ENCODE measurements around the gene CMSS1.

CMSS1 gene

GRCh38 chr3:100151024-100151707 is 333.5 kb downstream of the CMSS1 start:
- in situ Hi-C loops (cut with MboI; ENCODE audit: low sequenced_read_pairs, unreplicated experiment): no loop called here
- DNase-seq (ENCODE audit: low spot score): no peak
- no peak for TF ChIP-seq CTCF (IDR thresholded peaks at IDR 0.05; ENCODE audit: borderline replicate concordance, control extremely low read depth, extremely low read depth, insufficient read depth, missing control alignments)

GRCh38 chr3:100154171-100154570 is 336.5 kb downstream of the CMSS1 start:
- no peak for DNase-seq (ENCODE audit: low spot score)
- in situ Hi-C loops (cut with MboI; ENCODE audit: low sequenced_read_pairs, unreplicated experiment): no loop called here
- TF ChIP-seq CTCF (IDR thresholded peaks at IDR 0.05; ENCODE audit: borderline replicate concordance, control extremely low read depth, extremely low read depth, insufficient read depth, missing control alignments): no peak

- no peak for DNase-seq (ENCODE audit: low spot score)
- in situ Hi-C loops (cut with MboI; ENCODE audit: low sequenced_read_pairs, unreplicated experiment): no loop called here
- no peak for TF ChIP-seq CTCF (IDR thresholded peaks at IDR 0.05; ENCODE audit: borderline replicate concordance, control extremely low read depth, extremely low read depth, insufficient read depth, missing control alignments)
These were observed 337.5 kb downstream of the CMSS1 start for GRCh38 chr3:100155128-100155527.

GRCh38 chr3:100155590-100155989 is 337.9 kb downstream of the CMSS1 start:
- in situ Hi-C loops (cut with MboI; ENCODE audit: low sequenced_read_pairs, unreplicated experiment): no loop called here
- DNase-seq (ENCODE audit: low spot score): no peak
- TF ChIP-seq CTCF (IDR thresholded peaks at IDR 0.05; ENCODE audit: borderline replicate concordance, control extremely low read depth, extremely low read depth, insufficient read depth, missing control alignments): no peak

GRCh38 chr3:100157685-100158084 is 340.0 kb downstream of the CMSS1 start:
- in situ Hi-C loops (cut with MboI; ENCODE audit: low sequenced_read_pairs, unreplicated experiment): no loop called here
- DNase-seq (ENCODE audit: low spot score): no peak
- no peak for TF ChIP-seq CTCF (IDR thresholded peaks at IDR 0.05; ENCODE audit: borderline replicate concordance, control extremely low read depth, extremely low read depth, insufficient read depth, missing control alignments)

- in situ Hi-C loops (cut with MboI; ENCODE audit: low sequenced_read_pairs, unreplicated experiment): no loop called here
- no peak for DNase-seq (ENCODE audit: low spot score)
- TF ChIP-seq CTCF (IDR thresholded peaks at IDR 0.05; ENCODE audit: borderline replicate concordance, control extremely low read depth, extremely low read depth, insufficient read depth, missing control alignments): no peak
These were observed 341.3 kb downstream of the CMSS1 start for GRCh38 chr3:100158918-100159330.
